Measurements from ENCODE around the gene ZXDC. TPM values are rescaled to one million over a fixed set of nuclear protein-coding genes. Genes with fewer than 3 reads are reported as not detected.

The ZXDC gene, protein sequence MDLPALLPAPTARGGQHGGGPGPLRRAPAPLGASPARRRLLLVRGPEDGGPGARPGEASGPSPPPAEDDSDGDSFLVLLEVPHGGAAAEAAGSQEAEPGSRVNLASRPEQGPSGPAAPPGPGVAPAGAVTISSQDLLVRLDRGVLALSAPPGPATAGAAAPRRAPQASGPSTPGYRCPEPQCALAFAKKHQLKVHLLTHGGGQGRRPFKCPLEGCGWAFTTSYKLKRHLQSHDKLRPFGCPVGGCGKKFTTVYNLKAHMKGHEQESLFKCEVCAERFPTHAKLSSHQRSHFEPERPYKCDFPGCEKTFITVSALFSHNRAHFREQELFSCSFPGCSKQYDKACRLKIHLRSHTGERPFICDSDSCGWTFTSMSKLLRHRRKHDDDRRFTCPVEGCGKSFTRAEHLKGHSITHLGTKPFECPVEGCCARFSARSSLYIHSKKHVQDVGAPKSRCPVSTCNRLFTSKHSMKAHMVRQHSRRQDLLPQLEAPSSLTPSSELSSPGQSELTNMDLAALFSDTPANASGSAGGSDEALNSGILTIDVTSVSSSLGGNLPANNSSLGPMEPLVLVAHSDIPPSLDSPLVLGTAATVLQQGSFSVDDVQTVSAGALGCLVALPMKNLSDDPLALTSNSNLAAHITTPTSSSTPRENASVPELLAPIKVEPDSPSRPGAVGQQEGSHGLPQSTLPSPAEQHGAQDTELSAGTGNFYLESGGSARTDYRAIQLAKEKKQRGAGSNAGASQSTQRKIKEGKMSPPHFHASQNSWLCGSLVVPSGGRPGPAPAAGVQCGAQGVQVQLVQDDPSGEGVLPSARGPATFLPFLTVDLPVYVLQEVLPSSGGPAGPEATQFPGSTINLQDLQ
- 26.1 and 27.0 TPM in 2 replicates for total RNA-seq

DNA sequence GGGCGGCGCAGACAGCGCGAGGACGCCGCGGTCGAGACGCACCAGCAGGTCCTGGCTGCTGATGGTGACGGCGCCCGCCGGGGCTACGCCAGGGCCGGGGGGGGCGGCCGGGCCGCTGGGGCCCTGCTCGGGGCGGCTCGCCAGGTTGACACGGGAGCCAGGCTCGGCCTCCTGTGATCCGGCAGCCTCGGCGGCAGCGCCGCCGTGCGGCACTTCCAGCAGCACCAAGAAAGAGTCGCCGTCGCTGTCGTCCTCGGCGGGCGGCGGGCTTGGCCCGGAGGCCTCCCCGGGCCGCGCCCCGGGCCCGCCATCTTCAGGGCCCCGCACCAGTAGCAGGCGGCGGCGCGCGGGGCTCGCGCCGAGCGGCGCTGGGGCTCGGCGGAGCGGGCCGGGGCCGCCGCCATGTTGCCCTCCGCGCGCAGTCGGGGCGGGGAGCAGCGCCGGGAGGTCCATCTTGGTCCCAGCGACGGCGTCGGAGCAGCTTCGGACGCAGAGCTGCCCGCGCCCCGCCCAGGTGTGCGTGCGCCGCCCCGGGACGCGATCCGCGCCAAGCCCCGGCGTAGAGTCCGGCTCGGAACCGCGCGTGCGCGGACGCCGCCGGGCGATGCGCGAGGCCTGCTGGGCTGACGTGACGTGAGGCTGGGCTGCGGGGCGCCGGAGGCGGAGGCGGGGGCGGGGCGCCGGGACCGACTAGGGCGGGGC, at the start of gene ZXDC:
Gene ZXDC, minus strand, starts transcription at position 479 of the 702 bp plus-strand sequence. Its CDS starts 26 bp downstream, at position 453.
- intact Hi-C loops (cut with micrococcal nuclease): loop anchor here (1.0 to 10.0 kb wide), 3 partner anchors 121 to 559 kb away; partner anchors contain the start of genes KLF15 and PLXNA1
- DNase-seq (ENCODE audit: low spot score): peak; percentile 90
- H3K27me3 Mint-ChIP-seq (ENCODE audit: low read depth): no peaks in the 10 kb centered on the region
- H3K4me3 Mint-ChIP-seq (ENCODE audit: low read depth): peak within 1 kb of the TSS; percentile 94
- H3K27ac Mint-ChIP-seq: peak within 1 kb of the TSS; percentile 92
- peaks cover 34% of the 10 kb centered on the region for H3K36me3 Mint-ChIP-seq (ENCODE audit: low read depth)
- H3K9me3 Mint-ChIP-seq: no peaks in the 10 kb centered on the region
- H3K4me1 Mint-ChIP-seq (ENCODE audit: low read depth): peaks cover 28% of the 10 kb centered on the region

DNA sequence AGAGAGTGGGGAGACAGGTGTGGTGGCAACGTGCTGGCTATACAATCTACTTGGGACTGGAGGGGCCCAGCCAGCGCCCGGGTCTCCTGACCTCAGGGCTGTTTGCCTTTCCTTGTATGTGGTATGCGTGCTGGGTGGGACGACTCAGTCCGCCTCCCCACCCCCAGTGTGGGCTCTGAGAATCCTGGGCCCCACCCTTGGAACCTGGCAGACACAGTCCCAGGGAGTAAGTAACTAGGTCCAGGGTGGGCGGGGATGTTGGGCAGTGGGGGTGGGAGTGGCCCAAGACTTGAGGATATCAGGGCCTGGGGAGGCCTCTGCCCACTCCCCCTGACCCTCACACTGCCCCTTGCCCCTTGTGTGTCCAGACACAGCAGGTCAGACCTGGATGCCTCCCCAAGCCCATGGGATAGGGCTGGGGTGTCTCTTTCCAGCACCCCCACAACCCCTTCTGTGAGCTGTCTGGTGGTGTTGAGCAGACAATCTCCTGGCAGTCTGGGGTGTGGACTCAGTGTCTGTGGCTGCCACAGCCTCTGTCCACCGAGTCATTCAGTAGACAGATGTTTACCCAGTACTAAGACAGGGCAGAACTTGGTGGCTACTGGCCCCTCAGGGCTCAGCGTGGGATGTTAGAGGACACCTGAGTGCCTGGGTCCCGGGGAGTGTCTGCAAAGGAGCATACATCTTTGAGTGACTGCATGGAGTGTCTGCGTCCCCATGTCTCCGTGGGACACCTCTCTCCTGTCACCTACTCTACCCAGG, 49.6 kb upstream of the ZXDC start:
- DNase-seq (ENCODE audit: low spot score): no peak
- H3K9me3 Mint-ChIP-seq: no peaks in the 10 kb centered on the region
- H3K27me3 Mint-ChIP-seq (ENCODE audit: low read depth): peaks cover 13% of the 10 kb centered on the region
- no peak overlapping the region for H3K4me3 Mint-ChIP-seq (ENCODE audit: low read depth)
- intact Hi-C loops (cut with micrococcal nuclease): no loop called here
- H3K4me1 Mint-ChIP-seq (ENCODE audit: low read depth): no peaks in the 10 kb centered on the region
- no peak overlapping the region for H3K27ac Mint-ChIP-seq
- H3K36me3 Mint-ChIP-seq (ENCODE audit: low read depth): no peaks in the 10 kb centered on the region

DNA sequence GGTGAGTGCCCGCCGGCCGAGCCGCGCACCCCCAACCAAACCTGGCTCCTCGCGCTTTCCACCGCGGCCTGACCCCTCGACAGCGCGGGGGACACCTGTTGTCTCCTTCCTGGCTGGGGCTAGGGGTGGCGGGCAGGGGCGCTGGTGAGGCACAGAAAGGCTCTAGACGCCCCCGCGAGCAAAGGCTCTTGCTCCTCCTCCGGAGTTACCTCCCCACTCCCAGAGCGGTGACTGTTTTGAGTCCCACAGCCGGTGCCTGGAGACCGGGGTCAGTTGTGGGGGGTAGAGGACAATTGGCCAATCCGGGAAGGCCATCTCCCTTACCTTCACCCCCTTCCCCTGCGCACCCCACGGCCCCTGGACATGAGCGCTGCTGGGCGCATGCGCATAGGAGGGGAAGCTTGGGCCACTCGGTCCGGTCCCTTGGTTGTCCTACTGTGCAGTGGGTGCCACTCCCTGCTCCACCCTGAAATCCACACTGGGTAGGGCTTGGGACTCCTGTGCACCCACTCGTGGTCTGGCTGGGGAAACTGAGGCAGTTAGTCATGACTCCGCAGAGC, 48.8 kb upstream of the ZXDC start:
- intact Hi-C loops (cut with micrococcal nuclease): no loop called here
- Mint-ChIP-seq H3K36me3 (ENCODE audit: low read depth) (no peaks in the 10 kb centered on the region), H3K27ac (no peak overlapping the region), H3K4me1 (ENCODE audit: low read depth) (no peaks in the 10 kb centered on the region), H3K4me3 (ENCODE audit: low read depth) (no peak overlapping the region), H3K27me3 (ENCODE audit: low read depth) (peaks cover 13% of the 10 kb centered on the region), H3K9me3 (no peaks in the 10 kb centered on the region)
- no peak for DNase-seq (ENCODE audit: low spot score)

DNA sequence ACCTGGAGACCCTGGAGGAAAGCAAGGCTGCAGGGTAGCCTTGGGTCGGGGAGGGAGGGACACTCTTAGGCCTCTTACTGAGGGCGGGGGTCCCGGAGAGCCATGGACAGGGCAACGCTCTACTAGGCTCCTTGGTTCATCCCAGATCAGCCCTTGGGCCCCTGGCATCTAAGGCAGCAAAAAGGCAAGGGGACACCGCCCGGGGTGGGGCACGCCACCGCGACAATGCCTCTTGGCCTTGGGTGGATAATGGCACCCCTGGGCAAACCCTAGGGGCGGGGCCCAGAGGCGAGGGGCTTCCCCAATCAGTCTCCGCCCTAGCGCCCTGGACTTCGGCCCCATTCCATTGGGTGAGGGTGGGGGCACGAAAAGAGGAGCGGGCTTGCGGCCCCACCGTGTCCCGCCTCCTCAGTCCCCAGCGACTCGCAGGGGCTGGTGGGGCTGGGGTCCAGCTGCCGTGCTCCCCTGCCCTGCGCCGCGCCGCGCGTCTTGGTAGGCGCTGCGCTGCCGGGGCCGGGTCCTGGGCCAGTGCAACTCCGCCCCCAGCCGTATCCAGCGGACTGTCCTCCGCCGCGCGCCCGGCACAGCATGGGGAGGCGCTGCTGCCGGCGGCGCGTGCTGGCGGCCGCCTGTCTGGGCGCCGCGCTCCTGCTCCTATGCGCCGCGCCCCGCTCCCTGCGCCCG, 48.2 kb upstream of the ZXDC start, which contains the start of gene CHST13:
Gene CHST13, plus strand, starts transcription at position 411 of the 684 bp plus-strand sequence. Its CDS starts 178 bp downstream, at position 589.
- no peak for DNase-seq (ENCODE audit: low spot score)
- intact Hi-C loops (cut with micrococcal nuclease): no loop called here
- H3K4me3 Mint-ChIP-seq (ENCODE audit: low read depth): no peak within 1 kb of the TSS
- H3K27me3 Mint-ChIP-seq (ENCODE audit: low read depth): peaks cover 13% of the 10 kb centered on the region
- H3K27ac Mint-ChIP-seq: no peak within 1 kb of the TSS
- H3K36me3 Mint-ChIP-seq (ENCODE audit: low read depth): no peaks in the 10 kb centered on the region
- no peaks in the 10 kb centered on the region for H3K9me3 Mint-ChIP-seq
- H3K4me1 Mint-ChIP-seq (ENCODE audit: low read depth): no peaks in the 10 kb centered on the region

DNA sequence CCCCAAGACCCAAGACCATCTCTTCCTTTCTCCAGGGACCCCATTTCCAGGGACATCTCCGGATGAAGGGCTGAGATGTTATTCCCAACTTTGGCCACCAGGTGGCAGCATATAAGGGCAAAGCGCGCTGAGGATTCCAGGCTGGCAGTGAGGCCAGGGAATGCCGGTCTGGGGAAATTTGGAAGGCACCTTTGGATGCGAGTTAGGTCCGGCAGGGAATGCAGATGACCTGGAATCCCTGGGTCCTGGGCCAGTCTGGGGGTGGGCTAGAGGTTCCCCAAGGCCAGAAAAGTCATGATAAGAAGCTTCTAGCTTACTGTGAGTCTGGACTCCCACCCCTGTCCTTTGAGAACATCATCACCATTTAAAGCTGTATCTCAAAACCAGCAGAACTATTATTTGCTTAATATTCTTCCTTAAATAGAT, 46.7 kb upstream of the ZXDC start:
- no peaks in the 10 kb centered on the region for H3K9me3 Mint-ChIP-seq
- intact Hi-C loops (cut with micrococcal nuclease): no loop called here
- no peaks in the 10 kb centered on the region for H3K4me1 Mint-ChIP-seq (ENCODE audit: low read depth)
- H3K27ac Mint-ChIP-seq: no peak overlapping the region
- peaks cover 13% of the 10 kb centered on the region for H3K27me3 Mint-ChIP-seq (ENCODE audit: low read depth)
- DNase-seq (ENCODE audit: low spot score): peak; percentile 14
- no peak overlapping the region for H3K4me3 Mint-ChIP-seq (ENCODE audit: low read depth)
- no peaks in the 10 kb centered on the region for H3K36me3 Mint-ChIP-seq (ENCODE audit: low read depth)

DNA sequence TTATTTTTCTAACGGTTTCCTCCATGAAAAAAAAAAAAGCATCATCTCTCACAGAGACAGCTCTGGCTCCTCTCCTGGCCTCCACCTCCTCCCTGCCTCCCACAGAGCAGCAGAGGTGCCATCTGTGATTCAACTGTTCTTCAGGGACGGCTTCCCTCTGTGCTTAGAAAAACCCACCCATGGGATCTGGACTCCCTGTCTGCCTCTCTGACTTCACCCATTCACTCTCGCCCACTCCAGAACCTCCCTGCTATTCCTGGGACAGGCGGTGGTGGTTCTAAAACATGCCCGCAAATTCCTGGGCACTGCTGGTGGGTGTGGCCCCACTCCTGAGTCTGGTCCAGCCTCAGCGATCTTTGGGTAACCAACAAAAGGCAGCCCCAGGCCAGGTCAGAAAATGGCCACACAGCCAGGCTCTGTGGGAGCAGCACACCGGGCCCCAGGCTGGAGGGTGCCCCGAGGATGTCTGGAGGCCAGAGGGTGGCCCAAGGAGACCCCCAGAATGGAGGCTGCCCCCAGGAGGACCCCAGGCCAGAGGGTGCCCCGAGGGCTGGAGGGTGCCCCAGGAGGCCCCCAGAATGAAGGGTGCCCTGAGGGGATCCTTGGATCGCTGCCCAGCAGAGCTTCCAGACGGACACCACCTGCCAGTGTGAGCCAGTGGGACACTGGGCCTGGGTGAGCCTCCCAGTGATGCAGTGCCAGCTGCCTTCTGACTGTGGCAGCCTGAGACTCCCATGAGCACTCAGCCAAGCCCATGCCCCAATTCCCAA, 45.6 kb upstream of the ZXDC start:
- intact Hi-C loops (cut with micrococcal nuclease): no loop called here
- Mint-ChIP-seq H3K9me3 (no peaks in the 10 kb centered on the region), H3K27me3 (ENCODE audit: low read depth) (peaks cover 13% of the 10 kb centered on the region), H3K4me3 (ENCODE audit: low read depth) (no peak overlapping the region), H3K27ac (no peak overlapping the region), H3K4me1 (ENCODE audit: low read depth) (no peaks in the 10 kb centered on the region), H3K36me3 (ENCODE audit: low read depth) (no peaks in the 10 kb centered on the region)
- no peak for DNase-seq (ENCODE audit: low spot score)

DNA sequence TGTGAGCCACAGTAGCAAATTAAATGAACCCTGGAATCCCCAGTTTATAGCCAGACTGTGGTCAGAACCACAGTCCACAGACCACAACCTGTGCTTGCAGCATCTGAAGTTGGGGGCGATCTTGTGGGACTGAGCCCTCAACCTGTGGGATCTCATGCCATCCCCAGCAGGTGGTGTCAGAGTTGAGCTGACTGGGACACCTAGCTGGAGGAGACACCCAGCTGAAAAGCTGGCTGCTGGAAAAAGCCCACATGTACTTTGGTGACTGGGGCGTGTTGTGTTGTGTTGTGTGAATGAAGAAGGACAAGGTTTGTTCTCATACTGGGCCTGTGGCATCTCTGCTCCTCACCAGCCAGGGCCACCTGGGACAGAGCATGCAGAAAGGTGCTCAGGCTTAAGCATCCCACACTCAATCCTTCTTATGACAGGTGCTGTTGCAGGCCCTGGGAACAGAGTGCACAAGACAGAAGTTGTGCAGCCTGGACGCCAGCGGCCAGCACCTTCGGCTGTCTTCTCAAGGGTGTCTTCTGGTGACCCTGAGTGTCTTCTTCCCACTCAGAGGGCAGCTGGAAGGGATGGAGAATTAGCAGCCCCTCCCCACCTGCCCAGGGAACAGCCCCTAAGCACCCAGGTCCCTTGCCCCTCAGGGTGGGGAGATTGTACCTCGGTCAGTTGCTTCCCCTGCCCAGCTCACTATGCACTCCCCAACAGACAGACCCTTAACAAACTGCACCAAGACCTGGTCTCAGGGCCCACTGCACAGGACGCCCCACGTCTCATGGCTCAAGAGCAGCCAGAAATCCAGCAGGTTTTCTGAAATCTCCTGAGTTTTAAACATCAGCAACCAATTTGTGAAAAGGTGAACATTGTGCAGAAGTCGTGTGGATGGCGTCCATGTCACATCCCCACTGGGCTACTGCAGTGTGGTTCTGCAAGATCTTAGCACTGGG, 44.1 kb upstream of the ZXDC start:
- Mint-ChIP-seq H3K27ac (no peak overlapping the region), H3K4me1 (ENCODE audit: low read depth) (no peaks in the 10 kb centered on the region), H3K27me3 (ENCODE audit: low read depth) (peaks cover 13% of the 10 kb centered on the region), H3K9me3 (no peaks in the 10 kb centered on the region), H3K4me3 (ENCODE audit: low read depth) (no peak overlapping the region), H3K36me3 (ENCODE audit: low read depth) (no peaks in the 10 kb centered on the region)
- DNase-seq (ENCODE audit: low spot score): no peak
- intact Hi-C loops (cut with micrococcal nuclease): no loop called here

DNA sequence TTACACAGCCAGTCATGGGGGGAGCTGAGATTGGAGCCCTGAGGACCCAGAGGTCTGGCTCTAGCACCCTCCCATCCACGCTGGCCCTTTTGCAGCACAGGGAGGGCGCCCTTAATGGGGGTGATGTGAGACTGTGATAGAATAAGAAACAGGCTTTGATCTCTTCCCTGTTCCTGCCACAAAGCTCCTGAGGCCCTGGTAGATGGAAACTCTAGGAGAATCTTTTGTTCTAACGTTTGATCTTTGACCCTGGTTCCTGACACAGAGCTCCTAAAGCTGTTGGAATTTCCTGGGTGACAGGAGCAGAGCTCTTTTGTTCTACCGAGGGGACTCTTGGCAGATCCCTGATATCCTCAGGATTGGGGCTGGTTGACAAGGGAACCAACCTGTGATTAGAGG, 43.1 kb upstream of the ZXDC start:
- intact Hi-C loops (cut with micrococcal nuclease): no loop called here
- no peak overlapping the region for H3K4me3 Mint-ChIP-seq (ENCODE audit: low read depth)
- DNase-seq (ENCODE audit: low spot score): no peak
- H3K4me1 Mint-ChIP-seq (ENCODE audit: low read depth): no peaks in the 10 kb centered on the region
- no peak overlapping the region for H3K27ac Mint-ChIP-seq
- no peaks in the 10 kb centered on the region for H3K9me3 Mint-ChIP-seq
- no peaks in the 10 kb centered on the region for H3K36me3 Mint-ChIP-seq (ENCODE audit: low read depth)
- peaks cover 13% of the 10 kb centered on the region for H3K27me3 Mint-ChIP-seq (ENCODE audit: low read depth)

DNA sequence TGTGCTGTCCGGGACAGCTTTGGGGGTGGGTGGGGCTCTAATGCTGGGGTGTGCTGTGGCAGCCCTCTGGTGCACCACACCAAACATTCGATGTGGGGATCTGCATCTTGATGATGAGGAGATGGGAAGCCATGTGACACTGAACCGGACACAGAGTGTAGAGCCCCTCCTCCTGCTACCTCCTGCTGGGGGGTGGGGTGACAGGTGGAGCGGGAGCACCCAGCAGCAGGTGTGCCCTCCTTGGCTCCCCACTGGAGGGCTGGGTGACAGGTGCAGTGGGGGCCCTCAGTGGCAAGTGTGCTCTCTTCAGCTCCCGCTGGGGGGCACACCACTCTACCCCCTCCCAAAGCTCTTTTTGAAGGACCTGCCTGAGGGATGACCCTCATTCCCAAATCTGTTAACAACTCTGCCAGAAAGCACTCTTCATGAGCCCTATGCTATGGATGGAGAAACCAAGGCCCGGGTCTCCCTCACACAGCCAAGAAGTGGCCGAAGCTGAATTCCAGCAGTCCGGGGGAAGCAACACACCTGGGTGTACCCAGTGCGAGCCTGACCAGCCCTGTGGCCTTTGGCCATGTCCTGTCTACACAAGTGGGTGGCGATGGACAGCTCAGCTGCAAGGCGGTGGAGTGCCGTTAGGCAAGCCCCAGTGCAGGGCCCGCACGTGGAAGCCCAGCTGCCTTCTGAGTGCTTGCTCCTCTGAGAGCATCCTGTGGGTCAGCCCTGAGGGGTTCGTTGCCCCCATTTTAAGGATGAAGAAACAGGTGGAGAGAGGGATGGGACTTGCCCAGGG, 42.5 kb upstream of the ZXDC start:
- Mint-ChIP-seq H3K9me3 (no peaks in the 10 kb centered on the region), H3K4me1 (ENCODE audit: low read depth) (no peaks in the 10 kb centered on the region), H3K36me3 (ENCODE audit: low read depth) (no peaks in the 10 kb centered on the region), H3K27ac (no peak overlapping the region), H3K27me3 (ENCODE audit: low read depth) (peaks cover 7% of the 10 kb centered on the region), H3K4me3 (ENCODE audit: low read depth) (no peak overlapping the region)
- intact Hi-C loops (cut with micrococcal nuclease): no loop called here
- DNase-seq (ENCODE audit: low spot score): no peak

Data from activated T-helper 2 cell treated with anti-CD3 and anti-CD28 coated beads, Interferon-gamma antibody, Interleukin-2, Interleukin-4, amounts not matched to agents 10 μg/mL and 5 μg/mL and 100 μg/mL, durations not matched to agents 14 hours and 24 hours and 36 hours (primary cell).